ENCODE measurements around the gene ENTR1.

DNA sequence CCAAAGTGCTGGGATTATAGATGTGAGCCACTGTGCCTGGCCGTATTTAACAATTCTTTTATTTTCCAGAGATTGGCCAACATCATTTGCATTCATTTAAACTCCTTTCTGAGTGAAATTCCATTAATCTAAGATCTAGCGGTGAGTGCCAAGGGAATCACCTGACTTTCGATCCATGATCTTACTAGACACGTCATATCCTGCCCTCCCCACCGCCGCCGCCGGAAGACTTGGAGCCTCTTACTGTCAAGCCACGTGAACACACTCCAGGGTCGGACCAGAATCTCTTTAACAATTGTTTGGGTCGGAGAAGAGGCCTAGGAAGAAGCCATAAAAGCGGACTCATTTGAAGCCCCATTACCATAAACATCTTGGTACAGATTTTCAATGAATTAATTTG, 16.4 kb upstream of the ENTR1 start:
- TF ChIP-seq TAF1 (IDR thresholded peaks at IDR 0.05; ENCODE audit: low read depth) (no peak), FOXM1 (IDR thresholded peaks at IDR 0.05; ENCODE audit: borderline replicate concordance, low read depth) (no peak), YY1 (IDR thresholded peaks at IDR 0.05; ENCODE audit: low read depth) (no peak), CREB1 (IDR thresholded peaks at IDR 0.05; ENCODE audit: low read depth) (no peak), CEBPB (IDR thresholded peaks at IDR 0.05) (no peak), RAD21 (IDR thresholded peaks at IDR 0.05; ENCODE audit: low read depth) (no peak), ZBTB7A (IDR thresholded peaks at IDR 0.05; ENCODE audit: low read depth) (no peak), TCF12 (IDR thresholded peaks at IDR 0.05; ENCODE audit: low read depth) (no peak), EP300 (IDR thresholded peaks at IDR 0.05; ENCODE audit: borderline replicate concordance) (no peak), TEAD4 (IDR thresholded peaks at IDR 0.05) (no peak)
- TF ChIP-seq, protein P1, sequence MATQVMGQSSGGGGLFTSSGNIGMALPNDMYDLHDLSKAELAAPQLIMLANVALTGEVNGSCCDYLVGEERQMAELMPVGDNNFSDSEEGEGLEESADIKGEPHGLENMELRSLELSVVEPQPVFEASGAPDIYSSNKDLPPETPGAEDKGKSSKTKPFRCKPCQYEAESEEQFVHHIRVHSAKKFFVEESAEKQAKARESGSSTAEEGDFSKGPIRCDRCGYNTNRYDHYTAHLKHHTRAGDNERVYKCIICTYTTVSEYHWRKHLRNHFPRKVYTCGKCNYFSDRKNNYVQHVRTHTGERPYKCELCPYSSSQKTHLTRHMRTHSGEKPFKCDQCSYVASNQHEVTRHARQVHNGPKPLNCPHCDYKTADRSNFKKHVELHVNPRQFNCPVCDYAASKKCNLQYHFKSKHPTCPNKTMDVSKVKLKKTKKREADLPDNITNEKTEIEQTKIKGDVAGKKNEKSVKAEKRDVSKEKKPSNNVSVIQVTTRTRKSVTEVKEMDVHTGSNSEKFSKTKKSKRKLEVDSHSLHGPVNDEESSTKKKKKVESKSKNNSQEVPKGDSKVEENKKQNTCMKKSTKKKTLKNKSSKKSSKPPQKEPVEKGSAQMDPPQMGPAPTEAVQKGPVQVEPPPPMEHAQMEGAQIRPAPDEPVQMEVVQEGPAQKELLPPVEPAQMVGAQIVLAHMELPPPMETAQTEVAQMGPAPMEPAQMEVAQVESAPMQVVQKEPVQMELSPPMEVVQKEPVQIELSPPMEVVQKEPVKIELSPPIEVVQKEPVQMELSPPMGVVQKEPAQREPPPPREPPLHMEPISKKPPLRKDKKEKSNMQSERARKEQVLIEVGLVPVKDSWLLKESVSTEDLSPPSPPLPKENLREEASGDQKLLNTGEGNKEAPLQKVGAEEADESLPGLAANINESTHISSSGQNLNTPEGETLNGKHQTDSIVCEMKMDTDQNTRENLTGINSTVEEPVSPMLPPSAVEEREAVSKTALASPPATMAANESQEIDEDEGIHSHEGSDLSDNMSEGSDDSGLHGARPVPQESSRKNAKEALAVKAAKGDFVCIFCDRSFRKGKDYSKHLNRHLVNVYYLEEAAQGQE (IDR thresholded peaks at IDR 0.05; ENCODE audit: low read depth): no peak
- TF ChIP-seq, protein P2, sequence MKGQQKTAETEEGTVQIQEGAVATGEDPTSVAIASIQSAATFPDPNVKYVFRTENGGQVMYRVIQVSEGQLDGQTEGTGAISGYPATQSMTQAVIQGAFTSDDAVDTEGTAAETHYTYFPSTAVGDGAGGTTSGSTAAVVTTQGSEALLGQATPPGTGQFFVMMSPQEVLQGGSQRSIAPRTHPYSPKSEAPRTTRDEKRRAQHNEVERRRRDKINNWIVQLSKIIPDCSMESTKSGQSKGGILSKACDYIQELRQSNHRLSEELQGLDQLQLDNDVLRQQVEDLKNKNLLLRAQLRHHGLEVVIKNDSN (IDR thresholded peaks at IDR 0.05): no peak
- TF ChIP-seq, protein P3, sequence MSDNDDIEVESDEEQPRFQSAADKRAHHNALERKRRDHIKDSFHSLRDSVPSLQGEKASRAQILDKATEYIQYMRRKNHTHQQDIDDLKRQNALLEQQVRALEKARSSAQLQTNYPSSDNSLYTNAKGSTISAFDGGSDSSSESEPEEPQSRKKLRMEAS (IDR thresholded peaks at IDR 0.05): no peak

Measured in Ishikawa (cell line).